HCT116 (cell line): Measurements from ENCODE around the gene ADGRG4. TPM values are rescaled to one million over a fixed set of nuclear protein-coding genes. Genes with fewer than 3 reads are reported as not detected.

Experiments
- ATAC-seq: fragments of 200-7000 bp; cut with Tn5 transposase; 2 replicates; pipeline ENCODE4 v1.9.1; 2020; ENCODE audit warnings: mild to moderate bottlenecking, moderate library complexity
- BruUV-seq: library from RNA; stranded (reverse); fragments of 400-500 nt; replicated peaks from 2 replicates; lab custom pipeline; 2021; lab: Mats Ljungman, UMichigan
- CTCF ChIA-PET: fragments of 300-600 bp; sonication (Branson Sonifier 250); formaldehyde crosslinking; loops from one replicate; lab custom pipeline; 2021; ENCODE audit warnings: antibody characterized with exemption; lab: Charles Lee
- POLR2A ChIA-PET: fragments of 300-600, 350-600 bp; sonication (Branson Sonifier 250); formaldehyde crosslinking; loops from one replicate; lab custom pipeline; 2021; ENCODE audit warnings: antibody characterized with exemption; lab: Charles Lee
- RAD21 ChIA-PET, 2 experiments: fragments of 300-600 bp; sonication (Branson Sonifier 250); formaldehyde crosslinking; loops; one replicate each; lab custom pipeline; 2023; ENCODE audit warnings: low total read pairs in 2 of 2; ENCODE audit not compliant: uncharacterized antibody in 2 of 2, unreplicated experiment in 2 of 2, low non-redundant PET in 1 of 2; lab: Charles Lee
- DNase-seq: peaks from one replicate; pipeline ENCODE4 v3.0.0-alpha.2; 2010; ENCODE audit warnings: low read depth, low spot score
- H2AFZ ChIP-seq: fragments of 200-600 bp; shearing (Covaris generic), sonication (generic); 2 replicates; pipeline ENCODE4 v1.6.1; 2017; ENCODE audit warnings: low read depth, mixed run types, mixed read lengths, antibody characterized with exemption, low read length; ENCODE audit not compliant: poor library complexity, severe bottlenecking
- H3K27ac ChIP-seq: 2 replicates; pipeline ENCODE4 v1.5.1; 2012; ENCODE audit warnings: low read depth, low read length
- H3K27me3 ChIP-seq: fragments of 200-600 bp; sonication (generic); 2 replicates; pipeline ENCODE4 v1.6.1; 2016; ENCODE audit warnings: mixed run types, low read length, mixed read lengths; ENCODE audit not compliant: insufficient read depth
- H3K36me3 ChIP-seq, 2 experiments: fragments of 200-500 bp in 1 of 2; fragments of 200-600 bp in 1 of 2; sonication (Bioruptor generic) in 1 of 2; sonication (generic) in 1 of 2; 2 replicates each; pipeline versions ENCODE4 v1.5.1 to v1.6.1; 2014 to 2016; ENCODE audit warnings: low read length in 2 of 2, inconsistent platforms in 1 of 2, mixed read lengths in 1 of 2, mixed run types in 1 of 2; ENCODE audit not compliant: insufficient read depth in 2 of 2, control insufficient read depth in 1 of 2
- H3K4me1 ChIP-seq, 2 experiments: fragments of 200-600 bp in 1 of 2; sonication (generic) in 1 of 2; 2 replicates each; pipeline versions ENCODE4 v1.5.1 to v1.6.1; 2012 to 2017; ENCODE audit warnings: low read length in 2 of 2, inconsistent platforms in 1 of 2, mild to moderate bottlenecking in 1 of 2, mixed read lengths in 1 of 2, mixed run types in 1 of 2, moderate library complexity in 1 of 2; ENCODE audit not compliant: insufficient read depth in 2 of 2, control insufficient read depth in 1 of 2
- H3K4me2 ChIP-seq: fragments of 200-600 bp; sonication (generic); 2 replicates; pipeline ENCODE4 v1.6.1; 2017; ENCODE audit warnings: mixed run types, low read length, mixed read lengths
- H3K4me3 ChIP-seq, 2 experiments: fragments of 200-600 bp in 1 of 2; sonication (generic) in 1 of 2; replicated peaks in 1 of 2; 2 replicates each; pipeline ENCODE4 v1.5.1; 2011 to 2016; ENCODE audit warnings: low read length in 2 of 2, control low read depth in 1 of 2, low read depth in 1 of 2, mild to moderate bottlenecking in 1 of 2, mixed read lengths in 1 of 2, mixed run types in 1 of 2
- H3K79me2 ChIP-seq: fragments of 200-600 bp; sonication (generic); 2 replicates; pipeline ENCODE4 v1.6.1; 2017; ENCODE audit warnings: mild to moderate bottlenecking, mixed run types, low read length, moderate library complexity, mixed read lengths; ENCODE audit not compliant: insufficient read depth
- H3K9ac ChIP-seq: fragments of 200-600 bp; sonication (generic); 2 replicates; pipeline ENCODE4 v1.6.1; 2016; ENCODE audit warnings: low read length, mixed read lengths
- H3K9me2 ChIP-seq: fragments of 200-600 bp; sonication (generic), shearing (Covaris generic); 2 replicates; pipeline ENCODE4 v1.6.1; 2017; ENCODE audit warnings: mixed run types, mild to moderate bottlenecking, moderate library complexity; ENCODE audit not compliant: insufficient read depth
- H3K9me3 ChIP-seq, 2 experiments: fragments of 200-500 bp in 1 of 2; fragments of 200-600 bp in 1 of 2; sonication (Bioruptor generic) in 1 of 2; sonication (generic) in 1 of 2; 2 replicates each; pipeline ENCODE4 v1.6.1; 2014 to 2017; ENCODE audit warnings: low read length in 2 of 2, mixed read lengths in 2 of 2, inconsistent platforms in 1 of 2, low read depth in 1 of 2, mild to moderate bottlenecking in 1 of 2, mixed run types in 1 of 2, moderate library complexity in 1 of 2; ENCODE audit not compliant: control insufficient read depth in 1 of 2, insufficient read depth in 1 of 2
- H4K20me1 ChIP-seq: fragments of 200-600 bp; sonication (generic), shearing (Covaris generic); 2 replicates; pipeline ENCODE4 v1.6.1; 2017; ENCODE audit warnings: mixed run types, mild to moderate bottlenecking, moderate library complexity; ENCODE audit not compliant: insufficient read depth
- ATF3 ChIP-seq: IDR thresholded peaks from 2 replicates; pipeline ENCODE4 v1.6.1; 2012
- CBX3 ChIP-seq: IDR thresholded peaks from 2 replicates; pipeline ENCODE4 v1.6.1; 2012; ENCODE audit warnings: low read depth
- CTCF ChIP-seq, 3 experiments: fragments of 200-600 bp in 1 of 3; sonication (generic) in 1 of 3; IDR thresholded peaks in 2 of 3; conservative IDR thresholded peaks in 1 of 3; 2 replicates each; pipeline ENCODE4 v1.5.1; 2012 to 2017; ENCODE audit warnings: low read depth in 2 of 3, low read length in 2 of 3, antibody characterized with exemption in 1 of 3, borderline replicate concordance in 1 of 3, control low read depth in 1 of 3, mild to moderate bottlenecking in 1 of 3, mixed read lengths in 1 of 3, mixed run types in 1 of 3, moderate library complexity in 1 of 3; ENCODE audit not compliant: insufficient read depth in 1 of 3
- EZH2phosphoT487 ChIP-seq: fragments of 200-600 bp; IDR thresholded peaks from 2 replicates; pipeline ENCODE4 v1.6.1; 2018; ENCODE audit warnings: antibody characterized with exemption, borderline replicate concordance
- JUND ChIP-seq: IDR thresholded peaks from 2 replicates; pipeline ENCODE4 v1.6.1; 2012
- POLR2A ChIP-seq: IDR thresholded peaks from 2 replicates; pipeline ENCODE4 v1.7.0; 2011; ENCODE audit warnings: borderline replicate concordance; ENCODE audit not compliant: insufficient read depth, insufficient read length; ENCODE audit errors: extremely low read depth
- POLR2AphosphoS5 ChIP-seq: IDR thresholded peaks from 2 replicates; pipeline ENCODE4 v1.6.1; 2011; ENCODE audit warnings: mild to moderate bottlenecking, low read depth, low read length, moderate library complexity
- SP1 ChIP-seq: IDR thresholded peaks from 2 replicates; pipeline ENCODE4 v1.6.1; 2012; ENCODE audit warnings: low read depth
- ZBTB33 ChIP-seq: IDR thresholded peaks from 2 replicates; pipeline ENCODE4 v1.6.1; 2011; ENCODE audit warnings: mild to moderate bottlenecking, low read length, moderate library complexity; ENCODE audit not compliant: insufficient replicate concordance; ENCODE audit errors: extremely low read depth
- ZFX ChIP-seq: fragments of 450-650 bp; IDR thresholded peaks from 2 replicates; pipeline ENCODE4 v1.6.1; 2017
- intact Hi-C: fragments of 100-400 bp; cut with micrococcal nuclease; formaldehyde crosslinking; loops from 2 replicates; pipeline ENCODE4 v1.10.0; 2022
- total RNA-seq: library from RNA; stranded (reverse); gene quantifications from one replicate; pipeline ENCODE4 v1.2.1, GENCODE V29; 2021; ENCODE audit not compliant: unreplicated experiment

The ADGRG4 gene
- total RNA-seq, 1 experiment from 2014 or later: not detected

GRCh38 chrX:136456133-136456532 lies 155.4 kb downstream of the ADGRG4 start:
- H3K27ac ChIP-seq: no peak overlapping the region
- POLR2A ChIA-PET: no interaction called here
- no peaks in the 10 kb centered on the region for H3K27me3 ChIP-seq
- TF ChIP-seq ZBTB33 (no peak), POLR2A (no peak), CTCF (IDR thresholded peaks at IDR 0.05 in 2 of 3, conservative IDR thresholded peaks at IDR 0.05 in 1 of 3; ENCODE audit: borderline replicate concordance in 1 of 3, insufficient read depth in 1 of 3, low read depth in 2 of 3, low read length in 2 of 3) (no peak), EZH2phosphoT487 (no peak), JUND (no peak), SP1 (no peak), CBX3 (no peak), POLR2AphosphoS5 (no peak), ATF3 (no peak), ZFX (no peak)
- no peaks in the 10 kb centered on the region for H3K9me3 ChIP-seq
- no peaks in the 10 kb centered on the region for H3K79me2 ChIP-seq
- H3K4me1 ChIP-seq: no peaks in the 10 kb centered on the region
- ATAC-seq (no peak), DNase-seq (no peak)
- no peak overlapping the region for H3K4me3 ChIP-seq
- H3K4me2 ChIP-seq: no peak overlapping the region
- H2AFZ ChIP-seq: no peak overlapping the region
- CTCF ChIA-PET: no interaction called here
- no peak overlapping the region for H3K9ac ChIP-seq
- no peaks in the 10 kb centered on the region for H4K20me1 ChIP-seq
- RAD21 ChIA-PET: no interaction called here
- no peaks in the 10 kb centered on the region for H3K36me3 ChIP-seq
- no TSS peak for BruUV-seq
- intact Hi-C loops: no loop called here
- no peaks in the 10 kb centered on the region for H3K9me2 ChIP-seq
